Measurements from ENCODE around the gene MYLK. TPM values are rescaled to one million over a fixed set of nuclear protein-coding genes. Genes with fewer than 3 reads are reported as not detected.

Gene MYLK
- polyA plus RNA-seq, 1 donor (not counting 4 experiments of a cell fraction or from before 2014, with no cell fraction given) = 7.8 TPM

DNA sequence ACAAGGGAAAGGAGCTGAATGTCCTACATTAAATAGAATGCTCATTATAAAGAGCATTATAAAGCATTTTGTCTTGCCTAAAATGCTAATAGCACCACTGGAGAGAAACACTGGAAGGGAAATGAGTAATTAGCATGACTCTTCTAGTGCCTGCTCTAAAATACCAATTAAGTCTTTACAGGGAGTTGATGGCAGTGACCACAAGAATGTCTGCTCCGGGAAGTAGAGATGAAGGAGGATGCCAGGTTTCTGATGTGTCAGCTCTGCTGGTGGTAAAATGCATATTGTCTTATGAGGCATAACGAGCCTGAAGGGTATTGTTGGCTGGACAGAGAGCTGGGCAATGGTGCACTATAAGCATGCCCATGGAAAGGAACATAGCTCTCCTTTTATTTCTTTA is 49.5 kb downstream of the MYLK start:
- Histone ChIP-seq H2AFZ (ENCODE audit: control insufficient read depth, low read length) (no peak overlapping the region), H3K27ac (ENCODE audit: control insufficient read depth, insufficient read depth, low read length) (peak overlapping the region; percentile 49), H3K9me3 (ENCODE audit: control insufficient read depth, low read depth, low read length) (peaks cover 2% of the 10 kb centered on the region), H3K4me2 (ENCODE audit: control insufficient read depth, extremely low read depth, insufficient read depth, low read depth, low read length) (peak overlapping the region; percentile 64), H3K9me1 (ENCODE audit: control insufficient read depth, extremely low read depth, insufficient read depth, low read length) (no peaks in the 10 kb centered on the region), H3K36me3 (ENCODE audit: control insufficient read depth in 2 of 2, extremely low read depth in 1 of 2, insufficient read depth in 2 of 2, low read length in 2 of 2) (no peaks in the 10 kb centered on the region), H3K79me2 (ENCODE audit: control insufficient read depth, insufficient read depth, low read length) (no peaks in the 10 kb centered on the region), H3K4me3 (ENCODE audit: control insufficient read depth in 2 of 3, extremely low read depth in 1 of 3, insufficient read depth in 2 of 3, low read depth in 1 of 3, low read length in 3 of 3) (peak overlapping the region in 1 of 3 experiments; percentile 20), H3K27me3 (ENCODE audit: control insufficient read depth, extremely low read depth, insufficient read depth, low read length) (no peaks in the 10 kb centered on the region), H4K20me1 (ENCODE audit: control insufficient read depth, extremely low read depth, insufficient read depth, low read length) (no peaks in the 10 kb centered on the region), H3K9ac (ENCODE audit: control insufficient read depth, extremely low read depth, insufficient read depth, low read length) (no peak overlapping the region), H3K4me1 (ENCODE audit: control insufficient read depth, extremely low read depth, insufficient read depth, low read length) (peaks cover 29% of the 10 kb centered on the region)
- dilution Hi-C loops (cut with MboI; ENCODE audit: extremely low pct_ligation_motif_present, low sequenced_read_pairs) = no loop called here
- no peak for TF ChIP-seq EZH2 (IDR thresholded peaks at IDR 0.05; ENCODE audit: low read length)
- TF ChIP-seq, protein P1, sequence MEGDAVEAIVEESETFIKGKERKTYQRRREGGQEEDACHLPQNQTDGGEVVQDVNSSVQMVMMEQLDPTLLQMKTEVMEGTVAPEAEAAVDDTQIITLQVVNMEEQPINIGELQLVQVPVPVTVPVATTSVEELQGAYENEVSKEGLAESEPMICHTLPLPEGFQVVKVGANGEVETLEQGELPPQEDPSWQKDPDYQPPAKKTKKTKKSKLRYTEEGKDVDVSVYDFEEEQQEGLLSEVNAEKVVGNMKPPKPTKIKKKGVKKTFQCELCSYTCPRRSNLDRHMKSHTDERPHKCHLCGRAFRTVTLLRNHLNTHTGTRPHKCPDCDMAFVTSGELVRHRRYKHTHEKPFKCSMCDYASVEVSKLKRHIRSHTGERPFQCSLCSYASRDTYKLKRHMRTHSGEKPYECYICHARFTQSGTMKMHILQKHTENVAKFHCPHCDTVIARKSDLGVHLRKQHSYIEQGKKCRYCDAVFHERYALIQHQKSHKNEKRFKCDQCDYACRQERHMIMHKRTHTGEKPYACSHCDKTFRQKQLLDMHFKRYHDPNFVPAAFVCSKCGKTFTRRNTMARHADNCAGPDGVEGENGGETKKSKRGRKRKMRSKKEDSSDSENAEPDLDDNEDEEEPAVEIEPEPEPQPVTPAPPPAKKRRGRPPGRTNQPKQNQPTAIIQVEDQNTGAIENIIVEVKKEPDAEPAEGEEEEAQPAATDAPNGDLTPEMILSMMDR (optimal IDR thresholded peaks at IDR 0.05 in 1 of 3, IDR thresholded peaks at IDR 0.05 in 1 of 3, conservative IDR thresholded peaks at IDR 0.05 in 1 of 3; ENCODE audit: extremely low read depth in 1 of 3, insufficient read depth in 2 of 3, low read length in 3 of 3) = no peak
- peak; percentile 100 for FAIRE-seq
- DNase-seq (ENCODE audit: low read depth, low spot score) = peak; percentile 71

DNA sequence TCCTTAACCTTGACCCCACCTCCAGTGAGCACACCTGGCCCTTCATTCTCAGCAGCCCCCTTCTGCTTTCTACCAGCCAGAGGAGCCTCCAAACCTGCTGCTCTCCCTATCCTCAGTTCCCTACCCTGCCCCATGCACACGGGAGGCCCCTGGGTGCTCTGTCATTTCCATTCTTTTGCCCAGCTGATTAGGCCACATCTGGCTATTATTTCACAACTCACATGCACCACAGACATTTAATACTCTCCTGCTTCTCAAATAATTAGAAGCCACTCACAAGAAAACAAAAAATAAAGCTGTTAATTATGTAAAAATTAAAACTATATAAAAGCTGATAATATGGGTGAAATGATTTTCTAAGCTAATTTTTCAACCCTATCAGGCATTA is 50.7 kb downstream of the MYLK start:
- Histone ChIP-seq H2AFZ (ENCODE audit: control insufficient read depth, low read length) (no peak overlapping the region), H3K79me2 (ENCODE audit: control insufficient read depth, insufficient read depth, low read length) (no peaks in the 10 kb centered on the region), H3K27ac (ENCODE audit: control insufficient read depth, insufficient read depth, low read length) (no peak overlapping the region), H3K4me2 (ENCODE audit: control insufficient read depth, extremely low read depth, insufficient read depth, low read depth, low read length) (no peak overlapping the region), H3K36me3 (ENCODE audit: control insufficient read depth in 2 of 2, extremely low read depth in 1 of 2, insufficient read depth in 2 of 2, low read length in 2 of 2) (no peaks in the 10 kb centered on the region), H3K9me3 (ENCODE audit: control insufficient read depth, low read depth, low read length) (peaks cover 2% of the 10 kb centered on the region), H4K20me1 (ENCODE audit: control insufficient read depth, extremely low read depth, insufficient read depth, low read length) (no peaks in the 10 kb centered on the region), H3K9ac (ENCODE audit: control insufficient read depth, extremely low read depth, insufficient read depth, low read length) (no peak overlapping the region), H3K4me1 (ENCODE audit: control insufficient read depth, extremely low read depth, insufficient read depth, low read length) (peaks cover 29% of the 10 kb centered on the region), H3K27me3 (ENCODE audit: control insufficient read depth, extremely low read depth, insufficient read depth, low read length) (no peaks in the 10 kb centered on the region), H3K4me3 (ENCODE audit: control insufficient read depth in 2 of 3, extremely low read depth in 1 of 3, insufficient read depth in 2 of 3, low read depth in 1 of 3, low read length in 3 of 3) (no peak overlapping the region), H3K9me1 (ENCODE audit: control insufficient read depth, extremely low read depth, insufficient read depth, low read length) (no peaks in the 10 kb centered on the region)
- DNase-seq (ENCODE audit: low read depth, low spot score) = no peak
- TF ChIP-seq EZH2 (IDR thresholded peaks at IDR 0.05; ENCODE audit: low read length) = no peak
- TF ChIP-seq, protein P1 (optimal IDR thresholded peaks at IDR 0.05 in 1 of 3, IDR thresholded peaks at IDR 0.05 in 1 of 3, conservative IDR thresholded peaks at IDR 0.05 in 1 of 3; ENCODE audit: extremely low read depth in 1 of 3, insufficient read depth in 2 of 3, low read length in 3 of 3) = no peak
- dilution Hi-C loops (cut with MboI; ENCODE audit: extremely low pct_ligation_motif_present, low sequenced_read_pairs) = no loop called here
- FAIRE-seq = no peak

Measured in keratinocyte (primary cell).